Putamen (tissue), 1 donor: ENCODE data around the gene GPR37.

Experiments
- DNase-seq: peaks from one replicate; pipeline ENCODE4 v3.0.0-alpha.2; 2016; ENCODE audit warnings: low spot score

Gene GPR37, protein sequence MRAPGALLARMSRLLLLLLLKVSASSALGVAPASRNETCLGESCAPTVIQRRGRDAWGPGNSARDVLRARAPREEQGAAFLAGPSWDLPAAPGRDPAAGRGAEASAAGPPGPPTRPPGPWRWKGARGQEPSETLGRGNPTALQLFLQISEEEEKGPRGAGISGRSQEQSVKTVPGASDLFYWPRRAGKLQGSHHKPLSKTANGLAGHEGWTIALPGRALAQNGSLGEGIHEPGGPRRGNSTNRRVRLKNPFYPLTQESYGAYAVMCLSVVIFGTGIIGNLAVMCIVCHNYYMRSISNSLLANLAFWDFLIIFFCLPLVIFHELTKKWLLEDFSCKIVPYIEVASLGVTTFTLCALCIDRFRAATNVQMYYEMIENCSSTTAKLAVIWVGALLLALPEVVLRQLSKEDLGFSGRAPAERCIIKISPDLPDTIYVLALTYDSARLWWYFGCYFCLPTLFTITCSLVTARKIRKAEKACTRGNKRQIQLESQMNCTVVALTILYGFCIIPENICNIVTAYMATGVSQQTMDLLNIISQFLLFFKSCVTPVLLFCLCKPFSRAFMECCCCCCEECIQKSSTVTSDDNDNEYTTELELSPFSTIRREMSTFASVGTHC

DNA sequence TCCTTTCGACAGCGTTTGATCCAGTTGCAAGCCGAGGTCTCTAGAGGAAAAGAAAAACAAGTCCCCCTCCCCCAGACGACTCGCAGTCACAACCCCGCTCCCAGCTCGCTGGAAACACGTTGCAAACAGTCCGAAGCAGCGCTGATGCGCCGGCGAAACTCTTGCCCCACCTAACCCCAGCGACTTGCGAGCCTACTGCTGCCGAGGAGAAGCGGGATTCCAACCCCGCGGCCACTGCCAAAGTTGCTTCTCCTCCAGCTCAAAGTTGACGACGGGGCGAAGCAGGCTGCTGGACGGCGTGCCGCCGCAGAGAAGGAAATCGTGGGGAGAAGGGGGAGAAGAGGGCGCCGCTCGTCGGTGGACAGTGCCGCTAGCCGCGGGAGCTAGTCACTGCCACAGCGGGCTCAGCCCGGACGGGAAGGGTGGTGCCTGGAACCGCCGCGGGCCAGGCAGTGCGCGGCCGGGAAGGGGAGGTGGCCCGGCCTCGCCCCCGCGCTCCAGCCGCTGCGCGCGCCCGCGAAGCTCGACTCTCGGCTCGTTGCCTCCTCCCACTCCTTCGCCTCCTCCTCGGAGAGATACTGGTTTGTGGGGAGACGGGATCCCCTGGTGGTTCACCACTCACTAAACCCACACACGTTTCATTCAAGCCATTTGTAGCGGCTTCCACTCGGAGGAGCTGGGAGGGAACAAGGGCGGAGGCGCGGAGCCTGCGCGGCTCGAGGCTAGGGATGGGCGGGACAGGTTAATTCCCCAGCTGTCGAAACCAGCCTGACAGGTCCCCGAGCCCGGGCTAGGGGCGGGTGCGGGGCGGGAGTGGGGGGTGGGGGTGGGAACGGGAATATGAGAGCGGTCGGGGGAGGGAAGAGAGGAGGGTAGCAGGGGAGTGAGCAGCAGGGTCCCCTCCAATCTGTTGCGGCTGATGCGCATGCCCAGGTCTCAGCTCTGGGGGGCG lies at the start of gene GPR37:
TSS of gene GPR37 (minus strand) at position 392 of the 952 bp plus-strand sequence. CDS start 816 bp downstream, outside the sequence.
- DNase-seq, result peak; percentile 95

DNA sequence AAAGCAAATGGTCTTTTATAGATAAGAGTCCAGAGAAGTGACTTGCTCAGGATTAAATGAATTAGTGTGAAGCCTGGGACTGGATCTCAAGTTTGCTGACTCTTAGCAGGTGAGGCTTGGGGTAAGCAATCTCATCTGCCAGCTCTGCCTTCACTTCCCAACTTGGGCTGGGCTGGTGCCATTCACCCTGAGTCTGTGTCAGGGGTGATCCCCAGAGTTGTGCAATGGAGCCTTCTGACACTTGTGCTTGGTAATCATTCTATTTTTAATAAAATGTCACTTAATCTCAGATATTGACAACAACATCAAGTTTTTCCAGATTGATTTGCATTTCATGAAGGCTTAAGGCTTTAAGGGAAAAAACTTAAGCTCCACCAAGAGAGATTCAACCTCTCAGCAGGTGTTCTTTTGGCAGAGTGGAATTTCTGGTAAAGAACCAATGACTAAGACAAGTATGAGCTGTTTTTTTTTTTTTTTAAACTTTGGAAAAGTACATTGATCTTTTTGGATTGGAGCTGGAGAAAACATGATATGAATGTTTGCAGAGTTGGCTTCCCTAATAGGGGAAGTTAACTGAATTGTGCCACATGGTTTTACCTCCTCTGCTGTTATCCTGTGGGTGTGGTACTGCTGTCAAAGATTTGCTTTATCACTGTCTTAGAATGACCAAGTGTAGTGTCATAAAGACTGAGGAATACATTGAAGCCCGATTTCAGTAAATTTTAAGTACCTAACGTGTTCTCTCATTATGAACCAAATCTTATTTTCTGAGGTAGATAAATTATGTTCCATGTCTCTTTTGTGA lies 48.6 kb upstream of the GPR37 start:
- no peak for DNase-seq

DNA sequence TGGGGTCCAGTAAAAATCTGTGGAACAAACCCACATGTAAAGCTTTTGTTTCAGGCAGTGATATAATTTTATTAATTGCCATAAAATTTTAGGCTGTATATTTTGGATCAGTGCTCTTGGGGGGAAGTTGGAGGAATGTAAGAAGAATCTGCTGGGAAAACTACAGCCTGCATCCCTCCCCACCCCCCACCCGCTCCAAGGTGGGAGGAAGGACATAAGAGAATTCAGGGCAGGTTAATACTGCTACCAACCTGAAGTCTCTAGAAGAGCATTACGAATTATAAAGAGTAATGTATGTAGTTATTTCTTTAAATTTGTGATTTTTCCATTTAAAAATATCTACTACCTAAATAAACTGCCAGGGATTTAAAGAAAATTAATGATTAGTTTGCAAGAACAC lies 47.2 kb upstream of the GPR37 start:
- no peak for DNase-seq

DNA sequence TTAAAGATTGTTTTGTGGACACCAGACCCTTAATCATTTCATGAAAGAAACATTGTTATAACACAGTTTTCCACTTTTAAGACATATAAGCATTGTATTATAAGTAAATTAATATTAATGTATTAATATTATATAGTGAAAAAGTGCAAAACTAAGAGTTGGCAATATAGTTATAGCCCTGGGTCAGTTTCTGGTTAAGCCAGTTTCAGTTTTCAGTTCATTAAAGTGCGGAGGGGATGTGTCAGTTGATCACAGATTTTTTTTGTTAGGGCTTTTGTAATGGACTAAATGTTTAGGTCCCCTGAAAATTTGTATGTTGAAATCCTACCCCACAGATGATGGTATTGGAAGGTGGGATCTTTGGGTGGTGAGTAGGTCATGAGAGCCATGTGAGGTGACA lies 45.7 kb upstream of the GPR37 start:
- DNase-seq, result no peak

DNA sequence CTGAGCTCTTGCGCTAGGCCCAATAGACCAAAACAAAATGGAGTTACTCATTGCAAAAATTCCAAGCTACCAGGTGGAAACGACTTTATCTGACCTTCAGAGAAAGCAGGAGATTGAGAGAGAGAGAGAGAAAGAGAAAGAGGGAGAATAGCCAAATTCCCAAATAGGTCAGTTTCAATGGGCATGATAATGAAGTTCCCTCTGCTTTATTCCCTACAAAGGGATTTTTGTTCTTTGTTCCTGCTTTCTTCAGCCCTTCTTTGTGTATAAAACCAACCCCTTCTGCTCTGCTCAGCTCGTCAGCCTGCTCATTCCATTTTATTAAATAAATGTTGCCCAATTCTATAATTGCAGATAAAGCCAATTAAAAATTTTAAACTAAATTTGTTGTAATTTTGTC lies 45.0 kb upstream of the GPR37 start:
- no peak for DNase-seq

DNA sequence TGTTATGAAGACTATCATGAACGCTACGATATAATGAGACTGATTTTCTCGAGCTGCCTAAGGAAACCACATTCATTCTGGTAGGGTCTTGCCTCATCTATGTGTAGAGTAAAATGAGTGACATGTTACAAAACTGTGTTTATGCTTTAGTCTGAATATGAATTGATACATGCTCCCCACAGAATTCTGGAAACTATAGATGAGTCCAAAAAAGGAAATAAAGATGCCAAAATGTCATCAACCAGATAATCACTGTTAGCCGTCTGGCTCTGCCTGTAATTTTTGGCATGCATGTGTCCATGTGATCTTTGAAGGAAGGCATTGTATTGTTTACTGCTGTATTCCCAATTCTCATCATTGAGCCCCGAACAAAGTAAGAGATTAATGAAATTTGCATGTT lies 42.6 kb upstream of the GPR37 start:
- DNase-seq, result no peak

DNA sequence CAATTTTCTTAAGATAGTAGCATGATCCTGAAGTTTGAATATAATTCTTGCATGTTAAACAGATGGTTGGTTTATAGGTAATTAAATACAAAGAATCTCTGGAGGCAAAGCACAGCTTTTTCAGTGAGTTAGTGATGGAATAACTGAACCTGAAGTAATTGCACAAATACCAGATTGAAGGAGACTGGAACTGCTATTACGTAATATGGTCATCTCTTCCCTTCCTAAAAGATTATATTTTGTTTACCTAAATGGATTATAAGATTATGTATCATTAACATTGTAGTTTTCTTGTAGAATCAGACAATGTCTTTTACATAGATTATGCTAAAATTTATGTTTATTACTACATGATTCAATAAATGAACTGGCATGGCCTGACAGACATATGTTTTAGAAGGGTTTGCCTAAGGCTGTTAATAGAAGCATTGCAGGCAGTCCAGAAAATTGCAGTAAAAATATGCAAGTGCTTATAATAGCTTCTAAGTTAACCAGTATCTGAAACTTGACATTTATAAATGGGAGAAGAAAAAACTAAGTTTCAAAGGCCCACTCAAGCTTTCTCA lies 35.8 kb upstream of the GPR37 start:
- no peak for DNase-seq

DNA sequence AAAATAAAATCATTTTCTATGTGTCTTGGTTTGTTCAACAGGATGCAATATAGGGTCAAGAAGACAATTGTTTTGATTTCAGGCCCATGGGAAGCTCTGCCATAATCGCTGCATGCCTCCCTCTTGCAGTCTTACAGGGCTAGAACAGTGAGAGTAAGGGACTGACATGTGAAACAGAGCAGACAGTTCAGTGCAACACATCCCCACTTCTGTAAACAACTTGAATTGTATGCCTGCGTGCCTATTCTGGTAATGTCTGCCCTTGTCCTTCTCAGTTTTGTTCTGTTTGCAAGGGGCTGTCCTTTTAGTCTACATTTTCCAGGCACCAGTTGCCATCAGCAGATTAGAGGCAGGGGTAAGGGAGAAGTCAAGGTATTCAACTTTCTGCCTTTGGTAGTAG lies 34.8 kb upstream of the GPR37 start:
- DNase-seq, result no peak

DNA sequence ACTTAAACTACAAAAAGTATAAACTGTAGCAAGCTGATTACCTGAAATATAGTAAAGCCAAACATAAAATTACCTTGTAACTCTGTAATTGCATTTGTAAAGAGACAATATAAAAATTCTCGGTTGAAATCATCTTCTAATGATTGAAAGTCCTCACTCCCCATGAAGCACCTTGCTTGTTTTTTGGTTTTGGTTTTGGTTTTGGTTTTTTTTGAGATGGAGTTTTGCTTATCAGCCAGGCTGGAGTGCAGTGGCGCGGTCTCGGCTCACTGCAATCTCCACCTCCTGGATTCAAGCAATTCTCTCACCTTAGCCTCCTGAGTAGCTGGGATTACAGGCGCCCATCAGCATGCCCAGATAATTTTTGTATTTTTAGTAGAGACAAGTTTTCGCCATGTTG lies 33.9 kb upstream of the GPR37 start:
- no peak for DNase-seq

DNA sequence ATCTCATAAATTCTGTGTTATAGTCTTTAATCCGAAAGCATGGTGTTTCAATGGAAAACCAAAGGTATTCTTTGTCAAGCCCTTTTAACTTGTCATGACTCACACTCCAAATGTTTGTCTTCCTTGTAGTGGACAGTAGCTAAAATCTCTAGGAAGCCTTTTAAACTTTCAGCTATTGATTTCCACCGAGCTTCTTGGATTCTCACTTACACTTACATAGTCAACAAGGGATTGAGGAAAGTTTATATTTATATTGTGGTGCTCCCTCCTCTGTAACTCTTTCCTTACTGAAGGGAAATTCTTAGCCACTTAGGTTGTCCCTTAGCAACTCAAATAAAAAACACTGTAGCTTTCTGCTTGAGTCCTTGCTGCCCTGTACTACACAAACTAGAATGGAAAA lies 31.2 kb upstream of the GPR37 start:
- DNase-seq, result no peak

DNA sequence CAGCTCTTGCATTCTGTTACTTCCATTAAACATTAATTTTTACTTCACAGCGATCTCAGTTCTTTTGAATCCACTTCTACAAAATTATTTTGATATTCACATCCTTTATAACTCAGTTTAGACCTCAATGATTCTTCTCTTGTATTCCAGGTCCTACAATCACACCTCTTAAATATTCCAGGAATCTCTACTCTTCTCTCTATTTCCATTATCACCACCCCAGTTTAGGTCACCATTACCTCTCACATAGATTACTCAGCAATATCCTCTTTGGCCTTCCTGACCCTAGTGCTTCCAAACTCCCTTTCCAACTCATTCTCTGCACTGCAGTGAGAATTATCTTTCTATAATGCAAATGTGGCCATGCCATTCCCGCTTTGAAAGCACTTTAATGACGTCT lies 27.1 kb upstream of the GPR37 start:
- no peak for DNase-seq

DNA sequence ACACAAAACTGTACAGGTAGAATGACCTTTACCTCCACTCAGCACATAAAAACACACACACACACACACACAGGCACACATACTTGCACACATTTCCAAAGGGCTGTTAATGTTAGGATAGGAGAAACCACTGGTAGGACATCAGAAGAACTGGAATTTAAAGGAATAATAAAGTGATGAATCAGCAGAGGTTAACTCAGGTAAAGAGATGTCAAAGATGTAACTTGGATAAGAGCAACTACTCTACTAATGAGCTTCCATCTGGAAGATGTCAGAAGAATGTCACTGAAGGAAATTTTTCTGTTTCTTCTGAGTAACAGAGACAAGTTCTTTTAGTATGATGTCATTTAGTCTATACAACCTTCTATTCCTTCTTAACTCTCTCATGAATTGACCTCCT lies 26.4 kb upstream of the GPR37 start:
- no peak for DNase-seq

DNA sequence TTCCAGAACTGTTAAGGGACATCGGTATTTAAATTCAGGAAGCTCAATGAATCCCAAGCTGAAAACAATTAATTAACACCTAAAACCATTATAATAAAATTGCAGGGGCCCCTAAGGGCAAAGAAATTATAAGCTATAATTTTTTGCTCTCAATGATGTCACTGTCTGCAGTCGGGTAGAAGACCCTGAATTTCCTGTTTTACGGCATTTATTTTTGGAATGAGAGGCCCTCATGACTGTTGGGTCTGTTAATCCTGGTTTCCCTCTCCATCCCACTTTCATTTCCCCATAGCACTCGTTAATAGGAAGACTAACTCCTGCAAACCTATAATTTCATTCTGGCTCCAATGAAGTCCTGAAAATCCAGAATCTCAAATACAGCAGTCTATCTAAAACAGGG lies 25.8 kb upstream of the GPR37 start:
- no peak for DNase-seq

DNA sequence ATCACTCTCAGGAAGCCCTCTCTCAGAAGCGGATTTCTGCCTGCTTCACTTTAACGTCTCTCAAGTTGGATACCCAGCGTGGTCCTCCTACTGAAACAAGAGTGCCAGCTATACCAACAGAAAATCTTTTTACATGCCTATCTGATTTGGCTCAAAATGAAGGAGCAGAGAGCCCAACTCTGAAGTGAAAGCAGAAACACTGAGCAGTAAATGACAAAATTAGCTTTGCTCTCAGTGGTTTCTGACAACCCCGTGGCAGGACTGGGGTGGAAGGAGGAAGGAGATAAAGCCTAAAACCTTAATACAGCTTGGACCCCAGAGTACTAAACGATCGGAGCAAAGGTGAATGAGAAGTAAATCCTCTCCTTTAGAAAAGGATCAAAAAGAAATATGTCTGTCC lies 25.1 kb upstream of the GPR37 start:
- DNase-seq, result no peak

DNA sequence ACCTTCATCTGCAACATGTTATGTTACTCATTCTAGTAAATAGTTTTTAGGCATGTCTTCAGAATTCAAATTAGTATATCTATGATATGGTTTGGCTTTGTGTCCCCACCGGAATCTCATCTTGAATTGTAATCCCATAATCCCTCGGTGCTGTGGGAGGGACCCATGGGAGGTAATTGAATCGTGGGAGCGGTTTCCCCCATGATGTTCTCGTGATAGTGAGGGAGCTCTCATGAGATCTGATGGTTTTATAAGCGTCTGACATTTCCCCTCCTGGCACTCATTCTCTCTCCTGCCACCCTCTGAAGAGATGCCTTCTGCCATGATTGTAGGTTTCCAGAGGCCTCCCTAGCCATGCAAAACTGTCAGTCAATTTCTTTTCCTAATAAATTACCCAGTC lies 20.4 kb upstream of the GPR37 start:
- DNase-seq, result no peak

DNA sequence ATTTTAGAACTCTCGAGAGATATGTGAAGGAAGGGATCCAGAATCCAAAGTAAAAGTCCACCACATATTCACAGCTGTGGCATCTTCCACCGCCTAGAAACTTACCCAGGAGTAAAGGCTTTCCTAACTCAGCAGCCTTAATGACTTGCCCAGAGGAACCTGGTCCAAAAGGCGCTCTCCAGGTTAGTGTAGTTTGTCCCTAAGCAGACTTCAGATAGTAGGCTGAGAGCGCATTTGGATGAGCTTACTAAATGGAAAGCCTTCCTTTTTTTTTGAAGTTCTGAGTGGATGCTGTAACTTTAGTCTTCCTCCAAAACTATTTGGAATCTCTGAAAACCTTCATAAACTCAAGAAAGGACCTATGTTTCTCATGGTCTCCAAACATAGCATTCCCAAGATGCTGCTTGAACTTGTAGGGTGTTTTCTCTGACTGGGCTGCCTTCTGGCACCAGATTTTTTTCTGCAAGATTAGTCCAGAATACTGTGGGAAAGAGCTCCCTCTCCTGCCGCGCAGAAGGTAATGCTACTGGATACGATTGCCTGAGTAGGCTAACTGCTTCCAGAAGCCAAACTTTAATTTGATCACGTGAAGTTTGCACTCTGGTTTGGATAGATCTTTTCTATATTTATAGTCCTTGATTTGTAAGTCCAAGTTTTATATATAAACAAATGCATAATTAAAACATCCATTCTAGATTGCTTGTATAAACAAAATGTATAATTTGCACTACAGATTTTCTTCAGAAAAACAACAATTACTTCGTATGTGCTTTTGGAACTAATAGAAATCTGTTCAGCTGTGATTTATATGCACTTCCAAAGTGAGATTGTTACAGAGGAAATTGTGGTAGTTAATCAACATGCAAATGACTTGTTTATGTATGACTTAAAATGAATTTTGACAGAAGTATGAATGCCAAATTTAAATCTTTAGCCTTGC lies 19.6 kb upstream of the GPR37 start:
- peak; percentile 75 for DNase-seq

DNA sequence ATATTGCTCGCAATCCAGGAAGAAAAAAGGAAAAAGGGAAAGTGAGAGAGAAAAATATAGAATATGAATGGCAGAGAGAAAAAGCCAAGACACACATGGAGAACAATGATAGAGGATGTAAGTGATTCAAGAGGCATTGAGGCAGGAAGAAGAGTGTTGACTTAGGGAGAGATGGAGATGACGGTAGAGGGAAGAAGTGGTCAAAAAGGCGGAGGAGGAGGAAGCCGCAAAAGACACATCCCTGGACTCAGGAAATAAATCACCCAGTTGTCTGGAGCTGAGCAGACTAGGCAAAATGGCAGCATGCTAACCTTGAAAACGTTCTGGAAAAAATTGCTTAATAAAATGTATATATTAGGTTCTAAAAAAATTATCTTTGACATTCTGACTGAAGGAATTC lies 17.7 kb upstream of the GPR37 start:
- DNase-seq, result no peak

DNA sequence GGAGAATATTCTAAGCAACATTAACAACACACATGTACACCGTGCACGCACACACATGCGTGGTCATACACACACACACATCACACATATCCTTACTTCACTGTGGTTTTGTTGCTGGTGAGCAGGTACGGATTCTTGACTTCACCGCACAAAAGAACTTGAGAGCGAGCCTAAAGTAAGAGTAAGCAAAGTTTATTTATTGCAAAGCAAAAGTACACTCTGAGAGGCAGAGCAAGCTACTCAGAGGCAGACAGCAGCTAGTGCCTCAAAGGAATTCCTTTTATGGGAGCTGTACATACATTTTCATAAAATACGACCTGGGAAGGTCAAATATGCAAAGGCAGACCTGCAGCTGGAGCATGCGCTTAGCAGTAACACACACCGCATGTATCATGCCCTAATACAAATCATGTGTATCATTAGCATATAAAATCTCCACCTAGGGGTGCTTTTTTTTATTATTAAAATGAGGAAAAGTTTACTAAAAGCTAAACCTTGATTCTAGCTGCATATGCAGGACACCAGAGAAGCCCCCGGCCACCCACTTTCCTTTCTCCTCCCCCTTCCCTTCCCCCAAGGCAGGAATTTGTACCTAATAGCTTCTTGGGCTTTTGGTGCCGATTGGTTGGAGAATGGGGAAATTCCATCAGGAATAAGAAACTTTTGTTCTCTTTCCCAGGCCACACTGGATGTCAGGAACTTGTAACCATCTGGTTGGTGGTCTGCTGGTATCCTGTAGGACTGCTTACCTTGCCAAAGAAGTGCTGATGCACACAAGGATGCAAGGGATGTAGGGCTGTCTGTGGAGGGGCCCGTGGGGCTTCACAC lies 16.5 kb upstream of the GPR37 start:
- no peak for DNase-seq

DNA sequence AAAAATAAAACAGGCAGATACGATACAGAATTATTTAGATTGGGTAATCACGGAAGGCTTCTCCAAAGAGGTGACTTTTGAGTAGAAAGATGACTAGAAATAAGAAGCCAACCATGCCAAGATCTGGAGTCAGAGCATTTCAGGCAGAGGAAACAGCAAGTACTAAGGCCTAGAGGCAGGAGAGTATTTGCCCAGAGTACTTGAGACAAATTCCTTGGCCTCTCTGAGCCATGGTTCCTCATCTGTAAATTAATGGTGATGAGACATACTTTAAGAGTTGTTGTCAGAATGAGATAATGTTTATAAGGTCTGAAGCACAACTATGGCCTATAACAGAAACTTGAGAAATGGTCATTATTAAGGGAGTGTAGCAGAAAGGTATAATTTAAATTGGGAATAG lies 15.8 kb upstream of the GPR37 start:
- DNase-seq, result no peak

DNA sequence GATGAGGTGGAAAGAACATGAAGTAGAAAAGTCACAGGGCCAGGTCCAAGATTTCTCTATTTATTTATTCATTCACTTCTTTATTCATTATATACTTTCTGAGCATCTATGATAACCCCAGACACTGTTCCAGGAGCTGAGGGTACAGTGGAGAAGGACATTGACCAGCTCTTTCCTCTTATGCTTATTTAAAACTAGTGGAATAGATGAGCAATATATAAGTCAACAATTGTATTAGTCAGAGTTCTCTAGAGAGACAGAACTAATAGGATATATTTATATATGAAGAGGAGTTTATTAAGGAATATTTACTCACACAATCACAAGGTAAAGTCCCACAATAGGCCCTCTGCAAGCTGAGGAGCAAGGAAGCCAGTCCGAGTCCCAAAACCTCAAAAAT lies 15.0 kb upstream of the GPR37 start:
- DNase-seq, result no peak
